HAP-1 (cell line): Measurements from ENCODE around the gene AGER.

Experiments
- DNase-seq, 2 experiments: peaks; one replicate each; pipeline ENCODE4 v3.0.0-alpha.2; 2016 to 2020; ENCODE audit warnings: low spot score in 2 of 2
- H3K27me3 ChIP-seq: fragments of 250-450 bp; sonication (Bioruptor Pico); 2 replicates; pipeline ENCODE4 v1.5.1; 2020; ENCODE audit warnings: low read depth, mild to moderate bottlenecking, moderate library complexity
- H3K36me3 ChIP-seq: fragments of 250-450 bp; sonication (Bioruptor Pico); replicated peaks from 2 replicates; pipeline ENCODE4 v1.5.1; 2020; ENCODE audit warnings: mild to moderate bottlenecking
- H3K4me1 ChIP-seq: fragments of 250-450 bp; sonication (Bioruptor Pico); 2 replicates; pipeline ENCODE4 v1.5.1; 2020; ENCODE audit warnings: mild to moderate bottlenecking
- H3K4me3 ChIP-seq: fragments of 250-450 bp; sonication (Bioruptor Pico); 2 replicates; pipeline ENCODE4 v1.5.1; 2020; ENCODE audit warnings: mild to moderate bottlenecking, moderate library complexity
- H3K9me3 ChIP-seq: fragments of 250-450 bp; sonication (Bioruptor Pico); 2 replicates; pipeline ENCODE4 v1.5.1; 2020; ENCODE audit warnings: mild to moderate bottlenecking, moderate library complexity
- in situ Hi-C: fragments of 300-500 bp; cut with MboI; formaldehyde crosslinking; loops from 3 replicates; pipeline ENCODE4 v1.14.3; 2020; ENCODE audit warnings: low sequenced_read_pairs, inconsistent platforms, mixed read lengths

AGER gene

GRCh38 chr6:32166411-32167061 is 17.5 kb downstream of the AGER start:
- H3K27me3 ChIP-seq = no peaks in the 10 kb centered on the region
- DNase-seq = no peak

GRCh38 chr6:32164295-32164694 is 19.8 kb downstream of the AGER start, which contains the start of gene EGFL8:
EGFL8 (plus strand) TSS chr6:32164595; CDS start chr6:32166166, 1,571 bp downstream.
- Histone ChIP-seq H3K9me3 (no peaks in the 10 kb centered on the region), H3K36me3 (peaks cover 37% of the 10 kb centered on the region), H3K27me3 (no peaks in the 10 kb centered on the region), H3K4me1 (no peaks in the 10 kb centered on the region), H3K4me3 (no peak within 1 kb of the TSS)
- no peak for DNase-seq
- in situ Hi-C loops = no loop called here

More at GRCh38 chr6:32166411-32167061, 17.5 kb downstream of the AGER start:
- H3K36me3 ChIP-seq = peaks cover 52% of the 10 kb centered on the region
- H3K9me3 ChIP-seq = no peaks in the 10 kb centered on the region
- in situ Hi-C loops = no loop called here
- no peaks in the 10 kb centered on the region for H3K4me1 ChIP-seq
- no peak overlapping the region for H3K4me3 ChIP-seq

GRCh38 chr6:32163559-32164258 is 20.3 kb downstream of the AGER start:
- H3K9me3 ChIP-seq = no peaks in the 10 kb centered on the region
- H3K4me3 ChIP-seq = no peak overlapping the region
- no peaks in the 10 kb centered on the region for H3K4me1 ChIP-seq
- peaks cover 35% of the 10 kb centered on the region for H3K36me3 ChIP-seq
- H3K27me3 ChIP-seq = no peaks in the 10 kb centered on the region
- in situ Hi-C loops = no loop called here
- no peak for DNase-seq

GRCh38 chr6:32158052-32158451 is 26.0 kb downstream of the AGER start:
- H3K9me3 ChIP-seq = no peaks in the 10 kb centered on the region
- in situ Hi-C loops = no loop called here
- peaks cover 37% of the 10 kb centered on the region for H3K36me3 ChIP-seq
- H3K4me3 ChIP-seq = no peak overlapping the region
- no peaks in the 10 kb centered on the region for H3K27me3 ChIP-seq
- H3K4me1 ChIP-seq = peaks cover 8% of the 10 kb centered on the region
- DNase-seq = no peak

GRCh38 chr6:32156891-32157290 is 27.2 kb downstream of the AGER start:
- H3K9me3 ChIP-seq = no peaks in the 10 kb centered on the region
- H3K36me3 ChIP-seq = peaks cover 33% of the 10 kb centered on the region
- in situ Hi-C loops = no loop called here
- no peak for DNase-seq
- H3K4me3 ChIP-seq = no peak overlapping the region
- peaks cover 9% of the 10 kb centered on the region for H3K4me1 ChIP-seq
- H3K27me3 ChIP-seq = no peaks in the 10 kb centered on the region

GRCh38 chr6:32154514-32155161 is 29.4 kb downstream of the AGER start:
- Histone ChIP-seq H3K36me3 (peaks cover 33% of the 10 kb centered on the region), H3K9me3 (no peaks in the 10 kb centered on the region), H3K27me3 (no peaks in the 10 kb centered on the region), H3K4me3 (peak overlapping the region; percentile 87), H3K4me1 (peaks cover 9% of the 10 kb centered on the region)
- peak; percentile 61 to 79 for DNase-seq
- in situ Hi-C loops = no loop called here

GRCh38 chr6:32153564-32154513 is 30.2 kb downstream of the AGER start, which contains the start of gene PPT2:
PPT2 (plus strand) TSS chr6:32154141; CDS start chr6:32154595, 454 bp downstream.
- H3K4me1 ChIP-seq = peaks cover 9% of the 10 kb centered on the region
- no peaks in the 10 kb centered on the region for H3K9me3 ChIP-seq
- H3K36me3 ChIP-seq = peaks cover 30% of the 10 kb centered on the region
- in situ Hi-C loops = no loop called here
- DNase-seq = peak; percentile 87 to 94
- no peaks in the 10 kb centered on the region for H3K27me3 ChIP-seq
- H3K4me3 ChIP-seq = peak within 1 kb of the TSS; percentile 87

GRCh38 chr6:32152769-32153563 is 31.1 kb downstream of the AGER start:
- peak overlapping the region; percentile 87 for H3K4me3 ChIP-seq
- peaks cover 22% of the 10 kb centered on the region for H3K36me3 ChIP-seq
- in situ Hi-C loops = no loop called here
- no peaks in the 10 kb centered on the region for H3K9me3 ChIP-seq
- no peak for DNase-seq
- no peaks in the 10 kb centered on the region for H3K27me3 ChIP-seq
- H3K4me1 ChIP-seq = peaks cover 9% of the 10 kb centered on the region

GRCh38 chr6:32151863-32152768 is 31.9 kb downstream of the AGER start, which contains the start of gene PRRT1:
PRRT1 (minus strand) TSS chr6:32151939; CDS start chr6:32151827, 112 bp downstream.
- peaks cover 13% of the 10 kb centered on the region for H3K36me3 ChIP-seq
- H3K4me1 ChIP-seq = peaks cover 9% of the 10 kb centered on the region
- no peaks in the 10 kb centered on the region for H3K27me3 ChIP-seq
- no peak within 1 kb of the TSS for H3K4me3 ChIP-seq
- in situ Hi-C loops = no loop called here
- DNase-seq = no peak
- H3K9me3 ChIP-seq = no peaks in the 10 kb centered on the region

- H3K4me3 ChIP-seq = no peak overlapping the region
- peaks cover 9% of the 10 kb centered on the region for H3K4me1 ChIP-seq
- DNase-seq = no peak
- in situ Hi-C loops = no loop called here
- H3K27me3 ChIP-seq = peaks cover under 1% of the 10 kb centered on the region; the same call in 1 of the 2 replicates
- peaks cover 5% of the 10 kb centered on the region; the same call in 1 of the 2 replicates for H3K36me3 ChIP-seq
- H3K9me3 ChIP-seq = no peaks in the 10 kb centered on the region
These were observed 32.7 kb downstream of the AGER start for GRCh38 chr6:32151181-32151862.
